Lung (tissue), 12 donors: ENCODE measurements around the gene SRPRB. TPM values are rescaled to one million over a fixed set of nuclear protein-coding genes. Genes with fewer than 3 reads are reported as not detected.

Experiments used
- ATAC-seq: fragments of 200-7000 bp; cut with Tn5 transposase; one replicate; pipeline ENCODE4 v1.9.1; 2020; ENCODE audit warnings: moderate number of reproducible peaks; ENCODE audit not compliant: insufficient read depth, low FRiP score
- DNase-seq, 3 donors: peaks; one replicate each; pipeline ENCODE4 v3.0.0-alpha.2; 2013 to 2017
- H3K27ac ChIP-seq, 2 donors: one replicate each; pipeline ENCODE4 v1.5.1; 2013; ENCODE audit warnings: mild to moderate bottlenecking in 2 of 2, moderate library complexity in 2 of 2, control low read depth in 1 of 2, inconsistent platforms in 1 of 2, low read depth in 1 of 2, low read length in 1 of 2
- H3K27me3 ChIP-seq, 3 donors: one replicate each; pipeline ENCODE4 v1.5.1; 2013; ENCODE audit warnings: low read length in 2 of 3; ENCODE audit not compliant: control insufficient read depth in 3 of 3, insufficient read depth in 3 of 3
- H3K36me3 ChIP-seq, 4 donors: one replicate each; pipeline ENCODE4 v1.5.1; 2013; ENCODE audit warnings: low read length in 4 of 4, mild to moderate bottlenecking in 1 of 4, moderate library complexity in 1 of 4; ENCODE audit not compliant: control insufficient read depth in 4 of 4, insufficient read depth in 4 of 4
- H3K4me1 ChIP-seq, 5 donors: one replicate each; pipeline ENCODE4 v1.5.1; 2013; ENCODE audit warnings: low read length in 5 of 5, mild to moderate bottlenecking in 2 of 5, moderate library complexity in 1 of 5; ENCODE audit not compliant: control insufficient read depth in 5 of 5, insufficient read depth in 5 of 5
- H3K4me3 ChIP-seq: one replicate; pipeline ENCODE4 v1.5.1; 2013; ENCODE audit warnings: mild to moderate bottlenecking, control low read depth, moderate library complexity
- H3K9ac ChIP-seq, 2 donors: one replicate each; pipeline ENCODE4 v1.5.1; 2013; ENCODE audit warnings: low read length in 2 of 2, control low read depth in 1 of 2; ENCODE audit not compliant: insufficient read depth in 1 of 2
- H3K9me3 ChIP-seq, 4 donors: one replicate each; pipeline ENCODE4 v1.5.1; 2013; ENCODE audit warnings: low read length in 3 of 4, mild to moderate bottlenecking in 1 of 4, moderate library complexity in 1 of 4; ENCODE audit not compliant: control insufficient read depth in 4 of 4, insufficient read depth in 3 of 4
- WGBS, 2 donors: extraction: QIAGEN DNeasy Blood & Tissue Kit; methylation state at CpG; one replicate each; pipeline ENCODE4 v1.1.7; 2013; 5-methylcytosine and 5-hydroxymethylcytosine counted together
- polyA plus RNA-seq, 2 donors: library from polyadenylated mRNA; stranded (reverse); fragments of 200-250 nt; gene quantifications; one replicate each; pipeline ENCODE4 v1.2.1, GENCODE V29; 2013
- total RNA-seq, 2 donors: library from RNA; depleted of rRNA in 1 of 2; stranded (reverse); fragments of >200 nt in 1 of 2; gene quantifications; one replicate each; pipeline ENCODE4 v1.2.1, GENCODE V29; 2014 to 2021
- TF ChIP-seq, protein P1 (sequence below): IDR thresholded peaks from 2 replicates; pipeline ENCODE4 v1.5.1; 2012; ENCODE audit warnings: mild to moderate bottlenecking; ENCODE audit errors: control extremely low read depth, extremely low read depth
- donor health status: control.
- donor health status: control.
- donor health status: Bipolar disorder and iron deficiency.
- donor health status: healthy.
- donor health status: DM: yes; HTN: yes; CAD: no.

Gene SRPRB
- total and polyA plus RNA-seq, 4 donors, result 20.3 to 82.4 (median 39.3) TPM

DNA sequence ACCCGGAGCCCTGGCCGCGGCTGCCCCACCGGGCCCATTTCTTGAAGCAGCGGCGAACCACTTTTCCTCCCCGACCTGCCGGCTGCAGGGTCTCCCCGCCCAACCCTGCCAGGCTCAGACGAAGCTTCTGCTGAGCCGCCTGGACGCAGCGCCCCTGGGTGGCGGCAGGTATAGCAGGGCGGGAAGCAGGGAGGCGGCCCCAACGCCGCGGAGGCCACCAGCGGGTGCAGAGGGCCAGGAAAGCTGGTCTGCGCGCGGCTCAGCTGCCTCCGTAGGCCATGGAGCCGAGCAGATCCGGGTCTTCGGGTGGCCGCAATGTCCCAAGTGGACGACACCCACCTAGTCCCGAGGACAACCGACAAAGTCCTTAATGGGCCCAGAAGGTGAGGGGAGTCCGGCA lies 21.9 kb upstream of the SRPRB start:
- TF ChIP-seq, protein P1, sequence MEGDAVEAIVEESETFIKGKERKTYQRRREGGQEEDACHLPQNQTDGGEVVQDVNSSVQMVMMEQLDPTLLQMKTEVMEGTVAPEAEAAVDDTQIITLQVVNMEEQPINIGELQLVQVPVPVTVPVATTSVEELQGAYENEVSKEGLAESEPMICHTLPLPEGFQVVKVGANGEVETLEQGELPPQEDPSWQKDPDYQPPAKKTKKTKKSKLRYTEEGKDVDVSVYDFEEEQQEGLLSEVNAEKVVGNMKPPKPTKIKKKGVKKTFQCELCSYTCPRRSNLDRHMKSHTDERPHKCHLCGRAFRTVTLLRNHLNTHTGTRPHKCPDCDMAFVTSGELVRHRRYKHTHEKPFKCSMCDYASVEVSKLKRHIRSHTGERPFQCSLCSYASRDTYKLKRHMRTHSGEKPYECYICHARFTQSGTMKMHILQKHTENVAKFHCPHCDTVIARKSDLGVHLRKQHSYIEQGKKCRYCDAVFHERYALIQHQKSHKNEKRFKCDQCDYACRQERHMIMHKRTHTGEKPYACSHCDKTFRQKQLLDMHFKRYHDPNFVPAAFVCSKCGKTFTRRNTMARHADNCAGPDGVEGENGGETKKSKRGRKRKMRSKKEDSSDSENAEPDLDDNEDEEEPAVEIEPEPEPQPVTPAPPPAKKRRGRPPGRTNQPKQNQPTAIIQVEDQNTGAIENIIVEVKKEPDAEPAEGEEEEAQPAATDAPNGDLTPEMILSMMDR, result no peak
- no peak for DNase-seq
- H3K9me3 ChIP-seq, result no peaks in the 10 kb centered on the region
- whole genome bisulfite sequencing, 2 donors, result 59 to 72% methylated on average over 32 of the region's 32 CpGs
- H3K36me3 ChIP-seq, result no peaks in the 10 kb centered on the region
- no peak for ATAC-seq
- no peaks in the 10 kb centered on the region for H3K4me1 ChIP-seq
- H3K27me3 ChIP-seq, result peaks cover 0 to 21% (median 8%) of the 10 kb centered on the region in 3 donors
- no peak overlapping the region for H3K9ac ChIP-seq
- no peak overlapping the region for H3K4me3 ChIP-seq
- H3K27ac ChIP-seq, result no peak overlapping the region

- Histone ChIP-seq H3K4me1 (no peaks in the 10 kb centered on the region), H3K9ac (no peak overlapping the region), H3K27me3 (peaks cover 0 to 16% (median 8%) of the 10 kb centered on the region in 3 donors), H3K36me3 (no peaks in the 10 kb centered on the region), H3K27ac (no peak overlapping the region), H3K9me3 (peaks cover 0 to 8% (median 0%) of the 10 kb centered on the region in 4 donors), H3K4me3 (no peak overlapping the region)
- DNase-seq (no peak), ATAC-seq (no peak)
- 70 to 86% methylated on average over 2 of the region's 2 CpGs for WGBS, 2 donors
- TF ChIP-seq, protein P1, result no peak
These were observed 17.6 kb upstream of the SRPRB start for GRCh38 chr3:133788024-133788423.

DNA sequence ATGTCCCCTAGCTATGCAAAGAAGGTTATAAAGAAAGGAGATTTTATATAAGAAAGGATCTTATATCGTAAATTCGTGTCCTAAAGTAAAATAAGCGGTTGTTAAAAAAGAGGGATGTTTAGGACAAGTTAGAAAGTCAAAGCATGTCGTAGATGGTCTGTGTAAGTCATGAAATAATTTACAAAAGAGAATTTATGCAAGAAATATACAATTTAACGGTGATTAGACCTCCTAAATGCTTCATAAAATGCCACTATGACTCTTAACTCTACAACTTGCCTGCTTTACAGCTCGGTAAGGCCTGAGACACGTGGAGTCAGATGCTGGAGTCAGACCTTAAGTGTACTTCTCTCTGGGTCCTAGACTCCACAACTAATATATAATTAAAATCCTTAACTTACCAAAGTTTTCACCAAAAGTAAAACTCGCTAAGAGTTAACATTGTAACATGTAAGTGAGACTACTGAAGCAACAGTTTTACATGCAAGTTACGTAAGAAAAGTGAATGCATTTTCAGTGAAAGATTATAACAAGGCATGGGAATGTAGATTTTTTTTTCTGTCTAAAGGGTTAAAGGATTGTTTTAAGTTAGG lies 13.3 kb upstream of the SRPRB start:
- Histone ChIP-seq H3K9me3 (peaks cover 0 to 8% (median 0%) of the 10 kb centered on the region in 4 donors), H3K27ac (no peak overlapping the region), H3K4me1 (no peaks in the 10 kb centered on the region), H3K9ac (no peak overlapping the region), H3K36me3 (no peaks in the 10 kb centered on the region), H3K27me3 (peaks cover 0 to 5% (median 0%) of the 10 kb centered on the region in 3 donors), H3K4me3 (no peak overlapping the region)
- TF ChIP-seq, protein P1, result no peak
- ATAC-seq (no peak), DNase-seq (peak in 1 of 3 donors; percentile 19)
- 51 to 72% methylated on average over 9 of the region's 9 CpGs for WGBS, 2 donors
